Measurements from ENCODE around the gene IFT81. TPM values are rescaled to one million over a fixed set of nuclear protein-coding genes. Genes with fewer than 3 reads are reported as not detected.

Gene IFT81
- polyA plus RNA-seq, 3 donors: 0.39 to 0.97 (median 0.47) TPM

GRCh38 chr12:110171186-110171538 is 47.0 kb downstream of the IFT81 start:
- H3K27me3 ChIP-seq (ENCODE audit: control insufficient read depth in 2 of 2, insufficient read depth in 2 of 2, low read length in 2 of 2): no peaks in the 10 kb centered on the region
- H4K20me1 ChIP-seq (ENCODE audit: insufficient read depth, low read length): no peaks in the 10 kb centered on the region
- H3K4me3 ChIP-seq (replicated peaks in 1 of 3; ENCODE audit: low read depth in 2 of 3, low read length in 3 of 3): no peak overlapping the region
- H3K4me3 Mint-ChIP-seq: no peak overlapping the region
- peaks cover 0 to 2% (median 0%) of the 10 kb centered on the region in 3 donors for H3K27me3 Mint-ChIP-seq (ENCODE audit: low read depth in 3 of 3)
- no peak overlapping the region for H3K27ac ChIP-seq (ENCODE audit: low read depth in 1 of 2, low read length in 2 of 2)
- no peaks in the 10 kb centered on the region for H3K36me3 ChIP-seq (replicated peaks in 1 of 2; ENCODE audit: control insufficient read depth in 1 of 2, insufficient read depth in 2 of 2, low read length in 2 of 2)
- H3K9ac ChIP-seq (ENCODE audit: insufficient read depth, low read length, poor library complexity, severe bottlenecking): no peak overlapping the region
- H2AFZ ChIP-seq (ENCODE audit: insufficient read depth, low read depth, low read length, poor library complexity, severe bottlenecking): no peak overlapping the region
- no peaks in the 10 kb centered on the region for H3K9me3 ChIP-seq (replicated peaks in 1 of 2; ENCODE audit: control insufficient read depth in 1 of 2, insufficient read depth in 1 of 2, low read length in 2 of 2)
- no peak overlapping the region for H3K27ac Mint-ChIP-seq
- TF ChIP-seq CTCF (IDR thresholded peaks at IDR 0.05): no peak
- no CpG with 5 or more reads among the region's 3 CpGs for WGBS (ENCODE audit: insufficient coverage)
- no peaks in the 10 kb centered on the region for H3K79me2 ChIP-seq (ENCODE audit: insufficient read depth, low read length)
- peaks cover 0 to 2% (median 0%) of the 10 kb centered on the region in 7 donors for H3K9me3 Mint-ChIP-seq
- H3K4me1 ChIP-seq (ENCODE audit: control insufficient read depth in 1 of 2, insufficient read depth in 2 of 2, low read length in 2 of 2): no peaks in the 10 kb centered on the region
- no peak for DNase-seq
- intact Hi-C loops (cut with micrococcal nuclease): no loop called here
- peaks cover 3% of the 10 kb centered on the region for H3K4me1 Mint-ChIP-seq
- no peaks in the 10 kb centered on the region for H3K36me3 Mint-ChIP-seq
- no peak overlapping the region for H3K4me2 ChIP-seq (replicated peaks; ENCODE audit: extremely low read depth, low read length, poor library complexity, severe bottlenecking)

- Mint-ChIP-seq H3K27ac (no peak overlapping the region), H3K36me3 (no peaks in the 10 kb centered on the region), H3K27me3 (ENCODE audit: low read depth in 3 of 3) (peaks cover 0 to 2% (median 0%) of the 10 kb centered on the region in 3 donors), H3K4me3 (no peak overlapping the region), H3K9me3 (peaks cover 0 to 2% (median 0%) of the 10 kb centered on the region in 7 donors), H3K4me1 (peaks cover 3% of the 10 kb centered on the region)
- H4K20me1 ChIP-seq (ENCODE audit: insufficient read depth, low read length): no peaks in the 10 kb centered on the region
- no peak overlapping the region for H3K27ac ChIP-seq (ENCODE audit: low read depth in 1 of 2, low read length in 2 of 2)
- TF ChIP-seq CTCF (IDR thresholded peaks at IDR 0.05): no peak
- H3K4me2 ChIP-seq (replicated peaks; ENCODE audit: extremely low read depth, low read length, poor library complexity, severe bottlenecking): no peak overlapping the region
- no peaks in the 10 kb centered on the region for H3K4me1 ChIP-seq (ENCODE audit: control insufficient read depth in 1 of 2, insufficient read depth in 2 of 2, low read length in 2 of 2)
- no peaks in the 10 kb centered on the region for H3K9me3 ChIP-seq (replicated peaks in 1 of 2; ENCODE audit: control insufficient read depth in 1 of 2, insufficient read depth in 1 of 2, low read length in 2 of 2)
- no peak overlapping the region for H2AFZ ChIP-seq (ENCODE audit: insufficient read depth, low read depth, low read length, poor library complexity, severe bottlenecking)
- no peaks in the 10 kb centered on the region for H3K36me3 ChIP-seq (replicated peaks in 1 of 2; ENCODE audit: control insufficient read depth in 1 of 2, insufficient read depth in 2 of 2, low read length in 2 of 2)
- no peaks in the 10 kb centered on the region for H3K79me2 ChIP-seq (ENCODE audit: insufficient read depth, low read length)
- H3K4me3 ChIP-seq (replicated peaks in 1 of 3; ENCODE audit: low read depth in 2 of 3, low read length in 3 of 3): no peak overlapping the region
- H3K9ac ChIP-seq (ENCODE audit: insufficient read depth, low read length, poor library complexity, severe bottlenecking): no peak overlapping the region
- 100% methylated on average over 1 of the region's 4 CpGs for WGBS (ENCODE audit: insufficient coverage)
- intact Hi-C loops (cut with micrococcal nuclease): no loop called here
- H3K27me3 ChIP-seq (ENCODE audit: control insufficient read depth in 2 of 2, insufficient read depth in 2 of 2, low read length in 2 of 2): no peaks in the 10 kb centered on the region
- DNase-seq: no peak
Observed at GRCh38 chr12:110171636-110172035, 47.5 kb downstream of the IFT81 start.

All from CD14-positive monocyte (primary cell).